Embryonic facial prominence (tissue), 1 donor: ENCODE data around the gene EDARADD.
"Not testable (repeated sequence)": the region's sequence is repeated elsewhere in the genome, so short reads cannot be mapped to it uniquely, and the experiment has no call there.

ENCODE experiments used
- DNase-seq: peaks from one replicate; pipeline ENCODE4 v3.0.0-alpha.2; 2016; ENCODE audit errors: extremely low spot score

EDARADD gene

DNA sequence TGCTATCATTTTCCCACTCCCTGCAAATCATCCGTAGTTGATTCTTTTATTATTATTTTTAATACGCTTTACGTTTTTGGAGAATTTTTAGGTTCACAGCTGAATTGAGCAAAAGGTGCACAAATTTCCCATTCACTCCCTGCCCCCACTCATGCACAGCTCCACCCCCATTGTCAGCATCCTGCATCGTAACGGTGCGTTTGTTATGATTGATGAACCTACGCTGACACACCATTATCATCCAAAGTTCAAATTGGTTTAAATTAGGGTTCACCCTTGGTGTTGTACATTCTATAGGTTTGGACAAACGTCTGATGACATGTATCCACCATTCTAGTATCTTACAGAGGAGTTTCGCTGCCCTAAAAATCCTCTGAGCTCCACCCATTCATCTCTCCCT lies 44.5 kb downstream of the EDARADD start:
- DNase-seq = no peak

DNA sequence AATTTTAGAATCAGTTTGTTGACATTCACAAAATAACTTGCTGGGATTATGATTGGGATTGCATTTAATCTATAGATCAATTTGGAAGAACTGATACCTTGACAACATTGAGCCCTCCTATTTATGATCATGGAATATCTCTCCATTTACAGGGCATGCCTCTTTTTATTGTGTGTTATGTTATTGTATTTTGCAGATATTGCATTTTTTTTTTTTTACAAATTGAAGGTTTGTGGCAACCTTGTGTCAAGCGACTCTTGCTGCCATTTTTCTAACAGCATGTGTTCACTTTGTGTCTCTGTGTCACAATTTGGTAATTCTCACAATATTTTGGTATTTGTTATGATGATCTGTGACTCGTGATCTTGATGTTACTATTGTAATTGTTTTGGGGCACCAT lies 46.3 kb downstream of the EDARADD start:
- no peak for DNase-seq

DNA sequence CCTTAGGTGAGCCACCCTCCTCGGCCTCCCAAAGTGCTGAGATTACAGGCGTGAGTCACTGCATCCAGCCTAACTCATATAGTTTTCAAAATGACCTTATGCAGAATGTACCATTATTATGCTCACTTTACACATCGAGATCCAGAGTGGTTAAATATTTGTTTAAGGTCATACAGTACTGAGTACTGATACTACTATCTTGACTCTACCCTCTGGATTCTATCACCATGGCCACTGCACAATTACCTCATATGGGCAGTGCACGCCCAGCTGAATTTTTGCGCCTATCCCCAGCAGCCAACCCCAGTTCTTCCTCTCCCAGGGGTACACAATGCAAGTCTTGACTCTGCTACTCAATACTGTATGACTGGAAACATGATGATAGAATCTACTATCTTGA lies 56.7 kb downstream of the EDARADD start:
- DNase-seq = no peak

DNA sequence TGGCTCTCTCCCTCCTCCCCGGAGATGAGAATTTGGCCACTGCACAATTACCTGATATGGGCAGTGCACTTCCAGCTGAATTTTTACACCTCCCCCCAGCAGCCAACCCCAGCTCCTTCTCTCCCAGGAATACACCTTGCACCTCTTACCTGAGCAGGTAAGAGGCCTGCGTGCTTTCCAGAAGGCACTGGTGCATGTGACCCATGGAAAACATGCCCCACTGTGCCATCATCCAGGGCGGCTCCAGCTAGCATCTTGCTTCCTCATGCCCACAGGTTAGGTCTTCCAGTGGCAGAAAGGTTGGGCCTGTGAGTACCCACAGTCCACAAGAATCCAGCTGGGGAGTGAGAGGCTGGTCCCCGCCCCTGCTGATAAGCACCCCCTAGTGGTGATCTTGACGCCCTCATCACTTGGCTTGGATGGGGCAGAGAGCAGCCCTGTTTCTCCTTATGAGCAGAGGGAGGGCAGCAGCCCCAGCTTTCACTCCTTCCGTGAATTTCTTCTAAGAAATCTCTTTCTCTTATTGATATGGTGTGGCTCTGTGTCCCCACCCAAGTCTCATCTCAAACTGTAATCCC lies 57.8 kb downstream of the EDARADD start:
- no peak for DNase-seq

DNA sequence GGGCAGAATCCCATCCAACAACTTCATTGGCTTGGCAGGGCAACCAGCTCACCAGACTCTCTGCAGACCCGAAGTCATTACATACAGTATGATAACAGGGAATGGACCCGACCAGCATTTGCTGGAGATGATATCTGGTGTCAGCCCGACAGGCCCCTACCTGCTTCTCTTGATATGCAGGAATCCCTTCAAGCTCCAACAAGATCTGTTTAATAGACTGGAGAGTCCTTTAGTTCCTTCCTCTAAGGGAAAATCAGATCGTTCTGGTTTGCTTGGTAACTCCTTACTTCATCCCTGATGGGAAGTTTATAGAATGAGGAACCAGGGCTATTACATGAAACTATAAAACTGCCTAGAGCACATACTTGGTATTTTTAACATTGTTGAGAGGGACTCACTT lies 61.2 kb downstream of the EDARADD start:
- peak; percentile 15 for DNase-seq

DNA sequence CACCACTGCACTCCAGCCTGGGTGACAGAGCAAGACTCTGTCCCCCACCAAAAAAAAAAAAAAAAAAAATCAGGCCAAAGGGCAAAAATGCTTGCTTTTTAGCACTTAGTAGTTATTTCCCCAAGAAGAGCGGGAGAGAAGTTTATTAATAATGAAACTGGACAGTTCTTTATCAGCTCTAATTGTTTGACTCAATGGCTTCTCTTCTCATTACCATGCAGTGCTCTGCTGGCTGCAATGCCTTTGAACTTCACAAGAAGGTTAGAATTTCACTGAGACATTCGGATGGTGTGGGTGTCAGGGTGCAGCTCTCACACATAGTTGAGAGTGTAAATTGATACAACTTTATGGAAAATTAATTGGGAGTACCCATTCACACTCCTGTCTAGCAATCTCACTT lies 63.7 kb downstream of the EDARADD start:
- no peak for DNase-seq

DNA sequence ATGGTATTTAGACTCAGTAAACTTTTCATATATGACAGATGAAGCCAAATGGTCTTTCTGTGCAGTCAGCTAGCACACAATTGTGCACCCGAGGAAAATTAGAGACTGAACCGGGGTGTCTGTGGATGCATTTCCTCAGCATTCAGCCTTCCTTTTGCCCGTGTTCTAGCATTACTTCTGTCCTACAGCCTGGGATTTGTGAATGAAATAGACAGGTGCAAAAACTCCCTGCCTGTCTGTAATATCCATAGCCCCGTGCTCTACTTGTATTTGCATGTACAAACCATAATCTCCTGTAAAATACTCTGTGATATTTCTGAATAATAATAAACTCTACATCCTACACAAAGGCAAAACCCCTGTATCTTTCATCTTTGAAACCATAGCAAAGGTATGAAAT lies 64.9 kb downstream of the EDARADD start:
- DNase-seq = no peak

DNA sequence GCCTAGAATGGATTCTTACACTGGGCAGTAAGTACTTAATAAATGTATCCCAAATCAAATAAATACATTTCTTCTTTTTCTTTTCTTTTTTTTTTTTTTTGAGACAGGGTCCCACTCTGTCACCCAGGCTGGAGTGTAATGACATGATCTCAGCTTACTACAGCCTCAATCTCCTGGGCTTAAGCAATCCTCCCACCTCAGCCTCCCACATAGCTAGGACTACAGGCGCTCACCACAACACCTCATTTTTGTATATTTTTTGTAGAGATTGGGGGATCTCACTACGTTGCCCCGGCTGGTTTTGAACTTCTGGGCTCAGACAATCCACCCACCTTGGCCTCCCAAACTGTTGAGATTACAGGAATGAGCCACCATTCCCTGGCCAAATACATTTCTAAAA lies 66.0 kb downstream of the EDARADD start:
- no peak for DNase-seq

DNA sequence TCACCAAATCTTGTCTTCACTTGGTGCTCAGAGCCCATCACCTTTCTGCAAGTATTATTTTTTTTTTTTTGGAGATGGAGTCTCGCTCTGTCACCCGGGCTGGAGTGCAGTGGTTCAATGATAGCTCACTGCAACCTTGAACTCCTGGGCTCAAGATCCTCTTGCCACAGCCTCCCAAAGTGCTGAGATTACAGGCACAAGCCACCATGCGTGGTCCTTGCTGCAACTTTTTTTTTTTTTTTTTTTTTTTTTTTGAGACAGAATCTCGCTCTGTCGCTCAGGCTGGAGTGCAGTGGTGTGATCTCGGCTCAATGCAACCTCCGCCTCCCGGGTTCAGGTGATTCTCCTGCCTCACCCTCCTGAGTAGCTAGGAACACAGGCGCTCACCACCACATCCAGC lies 70.1 kb downstream of the EDARADD start:
- not testable (repeated sequence) for DNase-seq

DNA sequence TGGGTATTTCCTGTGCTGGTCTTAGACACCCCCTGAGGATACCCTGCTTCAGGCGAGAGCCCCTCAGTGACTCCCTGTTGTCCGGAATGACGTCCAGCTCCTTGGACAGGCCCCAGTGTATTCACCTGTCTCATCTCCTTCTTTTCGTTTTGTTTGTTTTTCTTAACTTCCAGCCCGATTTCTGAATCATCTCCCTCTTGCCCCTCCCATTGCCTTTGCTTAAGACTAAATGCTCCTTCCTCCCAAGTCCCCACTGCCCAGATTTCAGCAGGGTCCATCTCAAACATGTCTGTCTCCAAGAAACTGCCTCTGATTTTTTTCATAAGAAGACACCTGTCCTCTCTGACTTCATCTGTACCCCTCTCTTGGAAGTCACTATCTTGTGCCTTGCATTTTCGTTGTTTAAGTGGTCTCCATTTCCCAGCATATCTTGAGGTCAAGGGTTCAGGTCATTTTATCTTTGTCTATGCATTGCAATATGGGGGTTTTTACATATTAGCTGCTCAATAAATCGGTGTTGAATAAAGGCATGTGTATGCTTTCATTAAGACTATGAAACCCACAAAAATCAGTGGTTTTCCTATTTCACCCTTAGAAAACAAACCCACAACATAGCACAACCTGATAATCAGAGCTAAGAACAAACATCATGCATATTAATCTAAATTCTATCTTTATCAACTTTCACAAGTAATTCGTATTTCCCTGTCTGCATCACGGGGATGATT lies 71.3 kb downstream of the EDARADD start:
- no peak for DNase-seq

DNA sequence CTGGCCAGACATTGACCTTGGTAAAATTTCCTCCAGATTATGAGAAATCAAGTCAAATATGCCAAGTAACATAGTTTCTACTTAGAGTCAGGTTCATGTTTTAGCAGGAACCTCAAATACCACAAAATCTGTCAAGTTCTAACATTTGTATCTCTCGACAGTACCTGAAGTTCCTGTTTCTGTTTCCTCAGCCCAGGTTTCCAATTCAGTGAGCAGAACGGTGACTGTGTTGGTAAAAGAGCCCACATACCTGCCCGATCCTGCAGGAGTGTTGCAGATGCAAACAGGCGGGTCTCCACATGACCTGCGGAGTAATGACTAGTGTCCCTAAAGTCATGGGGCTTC lies 71.8 kb downstream of the EDARADD start:
- peak; percentile 26 for DNase-seq

DNA sequence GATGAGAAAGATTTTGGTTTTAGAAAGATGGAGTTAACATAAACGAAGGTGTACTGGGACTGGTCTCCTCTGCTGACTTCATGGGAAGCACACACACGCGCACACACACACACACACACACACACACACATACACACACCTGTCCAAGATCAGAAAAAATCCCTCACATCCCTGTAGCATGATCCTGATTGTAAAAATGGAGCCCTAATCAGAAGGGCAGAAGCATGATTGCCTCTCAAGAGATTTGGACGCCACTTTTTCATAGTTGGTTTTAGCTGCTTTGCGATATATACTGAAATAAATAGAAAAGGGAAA lies 73.2 kb downstream of the EDARADD start:
- no peak for DNase-seq

DNA sequence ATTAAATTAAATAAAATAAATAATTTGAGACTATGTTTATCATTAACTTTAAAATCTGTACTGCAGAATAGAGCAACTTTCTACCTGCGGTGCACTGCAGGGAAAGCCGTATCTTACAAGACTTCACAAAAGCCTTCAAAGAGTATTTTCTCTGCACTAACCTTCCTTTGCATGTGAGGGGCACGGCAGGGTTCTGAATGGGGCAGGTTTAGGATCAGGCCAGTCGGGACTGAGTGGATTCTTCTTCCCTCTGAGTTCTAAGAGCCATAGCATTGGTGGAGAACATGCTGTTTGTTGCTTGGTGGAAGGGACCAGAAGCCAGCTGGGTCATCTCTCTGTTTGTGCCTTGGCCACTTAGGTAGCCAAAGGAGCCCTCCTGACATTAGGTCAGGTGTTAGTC lies 74.5 kb downstream of the EDARADD start:
- no peak for DNase-seq

DNA sequence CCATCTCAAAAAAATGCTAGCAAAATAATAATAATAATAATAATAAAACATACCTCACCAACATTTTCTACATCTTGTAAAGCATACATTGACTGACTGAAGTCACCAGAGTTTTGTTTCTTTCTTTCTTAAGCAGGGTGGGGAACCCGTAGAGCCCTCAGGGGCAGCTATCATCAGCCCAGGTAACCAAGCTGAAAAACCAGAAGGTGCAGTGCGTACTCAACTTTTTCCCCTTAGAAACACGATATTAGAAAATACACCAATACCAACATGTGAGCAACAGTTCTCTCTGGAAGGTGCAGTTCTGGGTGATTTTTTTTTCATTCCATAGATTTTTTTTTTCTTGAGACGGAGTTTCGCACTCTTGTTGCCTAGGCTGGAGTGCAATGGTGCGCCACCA lies 75.4 kb downstream of the EDARADD start:
- DNase-seq = no peak

DNA sequence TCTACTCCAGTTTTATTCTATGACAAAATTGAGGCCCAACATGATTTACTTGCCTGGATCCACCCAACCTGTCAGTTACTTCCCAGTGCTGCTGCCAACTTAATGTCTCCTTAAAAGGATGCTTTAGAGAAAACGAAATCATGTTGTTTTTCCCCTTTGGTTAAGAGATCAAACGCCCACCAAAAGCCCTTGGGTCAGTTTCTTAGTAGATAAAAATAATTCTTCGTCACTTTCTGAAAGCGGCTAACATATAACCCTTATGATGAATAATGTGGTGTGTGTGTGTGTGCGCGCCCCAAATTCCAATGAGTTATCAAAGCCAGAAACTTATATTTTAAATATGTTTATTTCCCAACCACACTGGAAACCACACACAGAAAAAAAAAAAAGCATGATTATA lies 77.0 kb downstream of the EDARADD start:
- no peak for DNase-seq

DNA sequence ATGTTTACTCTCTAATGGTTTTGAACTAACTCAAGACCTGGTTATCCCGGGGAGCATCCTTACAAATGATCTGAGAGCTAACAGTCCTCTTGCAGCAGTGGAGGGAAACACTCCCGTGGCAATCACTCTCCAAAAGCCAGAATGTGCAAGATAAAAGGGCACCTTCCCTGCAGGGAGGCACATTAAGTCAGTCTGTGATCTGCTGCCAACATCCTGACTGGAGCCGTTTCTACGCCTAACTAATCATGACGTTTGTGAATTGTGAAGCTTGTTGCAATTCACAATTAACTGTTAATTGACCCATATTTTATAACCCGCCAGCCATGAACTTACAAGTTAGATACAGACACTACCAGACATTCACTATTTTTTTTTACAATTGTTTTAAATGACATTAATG lies 77.6 kb downstream of the EDARADD start:
- no peak for DNase-seq

DNA sequence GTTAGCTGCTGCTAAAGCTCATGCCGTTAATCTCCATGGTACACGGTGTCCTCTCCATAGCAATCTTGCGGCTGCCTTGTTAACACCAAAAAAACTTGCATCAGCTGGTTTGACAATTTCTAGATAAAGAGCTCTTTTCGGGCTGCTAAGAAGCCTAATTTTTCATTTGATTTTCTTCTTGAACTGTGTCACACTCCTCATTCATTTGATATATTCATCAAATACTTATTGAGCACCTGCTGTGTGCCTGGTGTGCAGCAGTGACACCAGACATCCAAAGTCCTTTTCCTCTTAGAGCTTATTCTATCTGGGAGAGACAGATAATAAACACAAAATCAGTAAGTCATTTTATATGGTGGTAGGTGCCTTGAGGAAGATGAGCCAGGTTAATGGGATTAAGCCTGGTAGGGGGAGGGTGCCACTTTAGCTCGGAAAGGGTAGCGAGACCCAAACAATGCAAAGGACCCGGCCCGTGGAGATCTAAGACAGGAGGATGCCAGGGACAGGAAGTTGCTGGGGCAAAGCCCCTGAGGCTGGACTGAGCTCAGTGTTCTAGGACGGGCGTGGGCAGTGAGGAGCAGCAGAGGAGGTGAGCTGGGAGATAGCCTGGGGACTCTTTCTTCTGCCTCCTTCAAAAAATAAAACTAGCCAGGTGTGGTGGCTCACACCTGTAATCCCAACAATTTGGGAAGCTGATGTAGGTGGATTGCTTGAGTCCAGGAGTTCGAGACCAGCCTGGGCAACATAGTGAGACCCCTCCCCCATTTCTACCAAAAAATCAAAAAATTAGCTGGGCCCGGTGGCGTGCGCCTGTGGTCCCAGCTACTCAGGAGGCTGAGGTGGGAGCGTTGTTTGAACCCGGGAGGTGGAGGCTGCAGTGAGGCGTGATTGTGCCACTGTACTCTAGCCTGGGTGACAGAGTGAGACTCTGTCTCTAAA lies 79.0 kb downstream of the EDARADD start:
- DNase-seq = no peak

DNA sequence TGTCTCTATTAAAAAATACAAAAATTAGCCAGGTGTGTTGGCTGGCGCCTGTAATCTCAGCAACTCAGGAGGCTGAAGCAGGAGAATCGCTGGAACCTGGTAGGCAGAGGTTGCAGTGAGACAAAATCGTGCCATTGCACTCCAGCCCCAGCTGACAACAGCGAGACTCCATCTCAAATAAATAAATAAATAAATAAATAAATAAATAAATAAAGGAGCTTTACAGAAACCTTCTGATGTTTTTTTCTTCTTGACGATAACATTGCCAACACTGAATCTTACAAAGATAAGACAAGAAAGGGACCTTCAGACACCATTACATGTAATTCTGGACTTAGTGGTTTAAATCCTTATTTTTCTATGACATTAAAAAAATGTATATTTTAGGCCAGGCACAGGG lies 81.9 kb downstream of the EDARADD start:
- DNase-seq = no peak

DNA sequence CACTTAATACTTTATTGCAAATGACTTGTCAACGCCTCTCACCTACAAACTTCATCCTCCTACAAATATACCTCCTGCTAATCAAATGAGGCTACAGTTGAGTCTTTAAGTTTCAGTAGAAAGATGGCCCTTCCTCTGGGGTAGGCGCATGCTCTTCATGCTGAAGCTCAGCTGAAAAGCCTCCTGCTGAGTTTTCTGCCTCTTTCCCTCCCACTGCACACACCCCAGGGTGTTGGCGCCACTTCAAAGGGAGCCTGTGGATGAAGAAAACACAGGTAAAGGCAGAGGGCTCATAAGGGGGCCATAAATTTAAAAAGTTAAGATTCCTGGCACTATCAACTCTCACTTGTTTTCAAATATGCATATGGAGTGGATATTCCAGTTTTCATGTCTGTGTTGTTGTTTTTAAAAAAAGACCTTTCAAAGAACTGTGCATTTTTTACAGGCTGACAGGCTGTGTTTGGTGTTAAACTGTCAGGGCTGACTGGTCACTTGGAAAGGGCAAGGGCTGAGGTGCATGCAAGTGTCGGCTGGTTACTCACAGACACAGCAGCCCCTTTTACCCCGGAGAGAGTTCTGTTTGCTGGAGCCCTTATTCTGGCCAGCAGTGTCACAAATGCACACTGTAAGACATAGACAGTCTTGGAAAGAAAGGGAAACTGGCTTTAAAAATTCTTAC lies 86.8 kb downstream of the EDARADD start:
- DNase-seq = no peak

DNA sequence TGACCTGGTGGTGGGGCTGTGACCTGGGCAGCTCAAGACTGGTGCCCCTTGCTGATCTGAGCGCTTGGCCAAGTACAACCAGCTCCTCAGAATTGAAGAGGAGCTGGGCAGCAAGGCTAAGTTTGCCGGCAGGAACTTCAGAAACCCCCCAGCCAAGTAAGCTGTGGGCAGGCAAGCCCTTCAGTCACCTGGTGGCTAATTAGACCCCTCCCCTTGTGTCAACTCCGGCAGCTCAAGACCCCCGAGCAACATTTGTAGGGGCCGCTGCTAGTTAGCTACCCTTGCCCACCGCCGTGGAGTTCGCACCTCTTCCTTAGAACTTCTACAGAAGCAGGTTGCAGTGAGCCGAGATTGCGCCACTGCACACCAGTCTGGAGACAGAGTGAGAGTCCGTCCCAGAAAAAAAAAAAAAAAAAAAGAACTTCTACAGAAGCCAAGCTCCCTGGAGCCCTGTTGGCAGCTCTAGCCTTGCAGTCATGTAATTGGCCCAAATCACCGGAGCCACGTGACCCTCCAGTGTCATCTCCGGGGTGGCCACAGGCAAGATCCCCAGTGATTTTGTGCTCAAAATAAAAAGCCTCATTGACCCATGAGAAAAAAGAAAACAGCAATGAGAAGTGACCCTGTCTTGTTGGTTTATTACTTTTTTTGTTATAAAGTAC lies 90.4 kb downstream of the EDARADD start:
- no peak for DNase-seq

DNA sequence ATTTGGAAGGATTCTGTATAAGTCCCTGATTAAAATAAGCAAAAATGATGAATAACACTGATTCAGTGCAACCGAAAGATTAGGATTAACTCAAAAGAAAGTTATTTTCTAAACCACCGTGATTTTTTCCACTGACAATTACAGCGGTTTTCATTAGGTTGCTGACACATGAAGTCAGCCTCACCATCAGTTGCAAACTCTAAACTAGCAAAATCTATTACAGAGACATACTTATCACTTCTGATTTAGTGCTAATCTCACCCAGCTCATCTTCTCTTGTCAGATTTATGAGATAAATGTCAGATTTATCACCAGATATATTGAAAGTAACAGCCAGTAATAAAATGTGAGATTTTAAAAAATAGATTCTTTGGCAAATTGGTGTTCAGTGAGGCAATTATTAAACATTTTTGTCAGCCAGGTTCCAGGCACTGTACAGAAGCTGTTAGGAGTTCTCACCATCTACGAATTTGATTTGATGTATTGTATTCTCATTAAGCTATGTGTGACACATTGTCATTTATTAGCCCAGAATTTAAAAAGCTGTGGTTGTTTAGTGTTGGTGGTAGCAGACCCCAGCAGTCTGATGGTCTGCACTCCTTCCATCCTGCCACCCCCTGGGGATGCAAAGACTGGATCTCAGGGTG lies 92.4 kb downstream of the EDARADD start:
- no peak for DNase-seq
